Measurements from ENCODE around the gene MTLN.
"Not testable (repeated sequence)": the region's sequence is repeated elsewhere in the genome, so short reads cannot be mapped to it uniquely, and the experiment has no call there.

MTLN gene

GRCh38 chr2:110211938-110212858 is at the start of gene MTLN:
TSS of gene MTLN (minus strand) at chr2:110212547. CDS start at chr2:110212525, 22 bp downstream.
- H3K27ac ChIP-seq = peak within 1 kb of the TSS; percentile 54
- no peaks in the 10 kb centered on the region for H3K36me3 ChIP-seq (replicated peaks)
- no peak for TF ChIP-seq CTCF (IDR thresholded peaks at IDR 0.05; ENCODE audit: low read depth, low read length, missing control alignments)
- peak within 1 kb of the TSS; percentile 79 for H3K4me3 ChIP-seq (ENCODE audit: low read depth, low read length)
- peak; percentile 55 for DNase-seq
- H3K27me3 ChIP-seq (replicated peaks) = peaks cover 2% of the 10 kb centered on the region
- in situ Hi-C loops (cut with HindIII; ENCODE audit: low pct_ligation_motif_present, low sequenced_read_pairs) = no loop called here

- H3K4me3 ChIP-seq (ENCODE audit: low read depth, low read length); H3K36me3 ChIP-seq (replicated peaks); in situ Hi-C loops (cut with HindIII; ENCODE audit: low pct_ligation_motif_present, low sequenced_read_pairs); DNase-seq; H3K27ac ChIP-seq; H3K27me3 ChIP-seq (replicated peaks): not testable (repeated sequence)
These were observed 49.6 kb upstream of the MTLN start for GRCh38 chr2:110261910-110262309.

- in situ Hi-C loops (cut with HindIII; ENCODE audit: low pct_ligation_motif_present, low sequenced_read_pairs); H3K4me3 ChIP-seq (ENCODE audit: low read depth, low read length); H3K27ac ChIP-seq; H3K36me3 ChIP-seq (replicated peaks); H3K27me3 ChIP-seq (replicated peaks): not testable (repeated sequence)
- peak; percentile 26 for DNase-seq
These were observed 35.9 kb upstream of the MTLN start for GRCh38 chr2:110248081-110248795.

GRCh38 chr2:110245488-110246435 is 33.4 kb upstream of the MTLN start:
- H3K4me3 ChIP-seq (ENCODE audit: low read depth, low read length); in situ Hi-C loops (cut with HindIII; ENCODE audit: low pct_ligation_motif_present, low sequenced_read_pairs); H3K27me3 ChIP-seq (replicated peaks); H3K36me3 ChIP-seq (replicated peaks); H3K27ac ChIP-seq; DNase-seq: not testable (repeated sequence)

- DNase-seq; H3K27me3 ChIP-seq (replicated peaks); H3K4me3 ChIP-seq (ENCODE audit: low read depth, low read length); H3K36me3 ChIP-seq (replicated peaks); H3K27ac ChIP-seq; in situ Hi-C loops (cut with HindIII; ENCODE audit: low pct_ligation_motif_present, low sequenced_read_pairs): not testable (repeated sequence)
These were observed 30.9 kb upstream of the MTLN start for GRCh38 chr2:110243283-110243682.

- H3K27ac ChIP-seq; H3K27me3 ChIP-seq (replicated peaks); H3K4me3 ChIP-seq (ENCODE audit: low read depth, low read length); in situ Hi-C loops (cut with HindIII; ENCODE audit: low pct_ligation_motif_present, low sequenced_read_pairs); DNase-seq; H3K36me3 ChIP-seq (replicated peaks): not testable (repeated sequence)
These were observed 22.2 kb upstream of the MTLN start for GRCh38 chr2:110234514-110234913.

GRCh38 chr2:110229886-110230285 is 17.5 kb upstream of the MTLN start:
- H3K27me3 ChIP-seq (replicated peaks); H3K4me3 ChIP-seq (ENCODE audit: low read depth, low read length); DNase-seq; H3K36me3 ChIP-seq (replicated peaks); H3K27ac ChIP-seq; in situ Hi-C loops (cut with HindIII; ENCODE audit: low pct_ligation_motif_present, low sequenced_read_pairs): not testable (repeated sequence)

- H3K4me3 ChIP-seq (ENCODE audit: low read depth, low read length); DNase-seq; H3K36me3 ChIP-seq (replicated peaks); H3K27ac ChIP-seq; in situ Hi-C loops (cut with HindIII; ENCODE audit: low pct_ligation_motif_present, low sequenced_read_pairs): not testable (repeated sequence)
- peaks cover 20% of the 10 kb centered on the region for H3K27me3 ChIP-seq (replicated peaks)
These were observed 10.3 kb upstream of the MTLN start for GRCh38 chr2:110222626-110223025.

GRCh38 chr2:110221938-110222337 is 9.6 kb upstream of the MTLN start:
- Histone ChIP-seq H3K36me3 (replicated peaks) (no peaks in the 10 kb centered on the region), H3K4me3 (ENCODE audit: low read depth, low read length) (no peak overlapping the region), H3K27ac (no peak overlapping the region), H3K27me3 (replicated peaks) (peaks cover 20% of the 10 kb centered on the region)
- no peak for DNase-seq
- TF ChIP-seq CTCF (IDR thresholded peaks at IDR 0.05; ENCODE audit: low read depth, low read length, missing control alignments) = no peak
- in situ Hi-C loops (cut with HindIII; ENCODE audit: low pct_ligation_motif_present, low sequenced_read_pairs) = no loop called here
